Measurements from ENCODE around the gene STAB1.

Gene STAB1

DNA sequence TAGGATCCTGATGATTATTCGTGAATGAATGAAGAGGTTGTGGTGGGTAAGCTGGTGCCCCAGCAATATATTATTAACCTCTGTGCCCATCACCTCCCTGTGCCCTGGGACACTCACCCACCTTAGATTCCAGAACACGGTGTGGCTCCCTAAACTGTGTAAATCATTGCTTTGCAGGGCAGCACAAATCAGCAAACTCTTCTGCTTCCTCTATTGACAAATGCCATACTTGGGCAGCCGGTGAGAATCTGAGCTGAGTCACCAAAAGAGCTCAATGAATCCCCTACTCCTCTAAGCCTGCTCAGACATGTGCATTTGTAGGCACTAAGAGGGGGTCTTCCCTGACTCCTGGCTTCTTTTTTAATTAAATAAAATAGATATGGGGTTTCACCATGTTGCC, 57.0 kb downstream of the STAB1 start:
- TF ChIP-seq, protein P1, sequence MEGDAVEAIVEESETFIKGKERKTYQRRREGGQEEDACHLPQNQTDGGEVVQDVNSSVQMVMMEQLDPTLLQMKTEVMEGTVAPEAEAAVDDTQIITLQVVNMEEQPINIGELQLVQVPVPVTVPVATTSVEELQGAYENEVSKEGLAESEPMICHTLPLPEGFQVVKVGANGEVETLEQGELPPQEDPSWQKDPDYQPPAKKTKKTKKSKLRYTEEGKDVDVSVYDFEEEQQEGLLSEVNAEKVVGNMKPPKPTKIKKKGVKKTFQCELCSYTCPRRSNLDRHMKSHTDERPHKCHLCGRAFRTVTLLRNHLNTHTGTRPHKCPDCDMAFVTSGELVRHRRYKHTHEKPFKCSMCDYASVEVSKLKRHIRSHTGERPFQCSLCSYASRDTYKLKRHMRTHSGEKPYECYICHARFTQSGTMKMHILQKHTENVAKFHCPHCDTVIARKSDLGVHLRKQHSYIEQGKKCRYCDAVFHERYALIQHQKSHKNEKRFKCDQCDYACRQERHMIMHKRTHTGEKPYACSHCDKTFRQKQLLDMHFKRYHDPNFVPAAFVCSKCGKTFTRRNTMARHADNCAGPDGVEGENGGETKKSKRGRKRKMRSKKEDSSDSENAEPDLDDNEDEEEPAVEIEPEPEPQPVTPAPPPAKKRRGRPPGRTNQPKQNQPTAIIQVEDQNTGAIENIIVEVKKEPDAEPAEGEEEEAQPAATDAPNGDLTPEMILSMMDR (IDR thresholded peaks at IDR 0.05; ENCODE audit: control insufficient read depth, extremely low read depth, insufficient read depth) = no peak
- DNase-seq (ENCODE audit: low read depth) = no peak

DNA sequence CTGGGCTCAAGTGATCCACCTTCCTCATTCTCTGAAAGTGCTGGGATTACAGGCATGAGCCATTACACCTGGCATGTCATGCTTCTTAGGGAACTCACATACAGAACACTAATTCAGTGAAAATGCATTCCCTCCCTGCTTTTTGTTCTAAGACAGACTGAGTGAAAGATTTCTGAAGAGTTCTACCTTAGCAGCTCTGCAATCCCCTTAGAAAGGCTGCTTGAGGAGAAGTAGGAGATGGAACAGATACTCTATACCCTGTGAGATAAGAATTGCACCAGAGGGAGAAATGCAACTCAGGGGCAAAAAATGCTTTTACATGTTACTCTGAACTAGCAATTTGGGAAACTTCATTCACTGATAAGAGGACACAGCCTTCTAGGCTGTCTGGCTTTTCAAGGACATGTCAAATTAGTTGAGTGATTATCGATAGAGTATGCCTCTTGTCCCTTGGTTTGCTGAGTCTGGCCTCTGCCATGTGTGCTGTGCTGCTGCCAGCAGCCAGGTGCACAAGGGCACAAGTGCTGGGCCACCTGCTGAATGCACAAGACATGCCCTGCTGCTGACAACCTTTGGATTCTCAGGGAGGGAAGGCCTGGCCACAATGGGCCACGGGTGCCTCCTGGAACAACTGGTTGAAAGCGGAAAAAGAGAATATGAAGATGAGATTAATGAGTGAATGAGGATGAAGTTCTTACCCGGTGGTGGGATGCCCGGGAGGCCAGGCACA, 59.1 kb downstream of the STAB1 start:
- TF ChIP-seq, protein P1 (IDR thresholded peaks at IDR 0.05; ENCODE audit: control insufficient read depth, extremely low read depth, insufficient read depth) = no peak
- DNase-seq (ENCODE audit: low read depth) = no peak
- H3K4me3 ChIP-seq (ENCODE audit: low read depth, low read length) = no peak overlapping the region

More for the DNA sequence above, 57.0 kb downstream of the STAB1 start:
- no peak overlapping the region for H3K4me3 ChIP-seq (ENCODE audit: low read depth, low read length)

DNA sequence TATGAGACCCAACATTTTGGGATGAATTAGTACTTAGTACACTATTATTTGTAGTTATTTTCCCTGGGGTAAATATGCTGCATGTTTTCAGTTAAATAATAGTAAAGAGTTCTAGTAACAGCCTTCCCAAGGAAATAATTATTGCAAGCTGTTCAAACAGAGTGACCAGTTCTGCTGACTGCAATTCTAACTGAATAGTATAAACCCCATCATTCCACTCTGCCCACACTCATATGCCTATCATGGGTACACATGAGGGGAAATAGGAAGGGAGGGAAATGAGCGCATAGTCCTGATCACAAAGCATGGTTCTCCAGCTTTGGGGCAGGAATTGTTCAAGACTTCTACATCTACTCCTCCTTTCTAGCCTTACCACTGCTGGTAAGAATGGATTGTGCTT, 59.9 kb downstream of the STAB1 start:
- no peak overlapping the region for H3K4me3 ChIP-seq (ENCODE audit: low read depth, low read length)
- no peak for DNase-seq (ENCODE audit: low read depth)
- TF ChIP-seq, protein P1 (IDR thresholded peaks at IDR 0.05; ENCODE audit: control insufficient read depth, extremely low read depth, insufficient read depth) = no peak

DNA sequence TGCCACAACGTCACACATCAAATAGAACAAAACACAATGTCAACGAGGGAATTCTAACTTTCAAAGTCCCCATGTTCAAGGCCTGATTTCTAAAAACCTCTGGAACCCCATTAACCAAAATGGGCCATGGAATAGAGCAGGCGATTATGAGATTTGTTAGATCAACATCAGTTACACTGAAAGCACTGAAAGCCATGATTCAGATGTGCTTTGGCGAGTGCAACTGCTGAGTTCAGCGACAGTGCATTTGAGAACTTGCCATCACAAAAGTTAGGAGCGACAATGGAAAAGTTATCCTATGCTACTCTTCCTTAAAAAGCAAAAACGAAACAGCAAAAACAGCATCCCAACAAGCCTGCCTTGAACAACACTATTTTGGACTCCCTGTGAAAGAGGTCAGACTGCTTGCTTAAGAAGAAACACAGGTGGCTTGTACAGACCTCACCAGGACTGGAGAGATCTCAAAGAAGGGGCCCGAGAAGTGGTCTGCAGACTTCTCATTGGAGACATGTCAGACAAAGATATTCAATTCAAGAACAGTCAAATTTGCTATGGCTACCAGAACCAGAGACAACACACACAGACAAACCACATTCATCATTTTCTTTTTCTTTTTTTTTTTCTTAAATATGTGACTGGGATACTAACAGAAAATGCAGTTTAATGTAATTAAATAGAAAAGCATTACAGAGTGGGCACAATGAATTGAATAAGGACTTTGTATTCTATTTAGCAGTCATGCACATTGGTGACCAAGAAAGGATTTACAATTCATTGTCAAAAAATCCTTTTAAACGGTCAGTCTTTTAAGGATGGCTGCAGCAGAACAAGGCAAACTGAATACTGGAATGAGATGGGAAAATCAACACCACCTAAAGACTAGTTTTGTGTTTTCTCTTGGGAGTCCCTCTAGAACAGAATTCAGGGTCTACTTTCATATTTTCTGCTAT, 62.1 kb downstream of the STAB1 start:
- no peak for DNase-seq (ENCODE audit: low read depth)
- H3K4me3 ChIP-seq (ENCODE audit: low read depth, low read length) = no peak overlapping the region
- TF ChIP-seq, protein P1 (IDR thresholded peaks at IDR 0.05; ENCODE audit: control insufficient read depth, extremely low read depth, insufficient read depth) = no peak

DNA sequence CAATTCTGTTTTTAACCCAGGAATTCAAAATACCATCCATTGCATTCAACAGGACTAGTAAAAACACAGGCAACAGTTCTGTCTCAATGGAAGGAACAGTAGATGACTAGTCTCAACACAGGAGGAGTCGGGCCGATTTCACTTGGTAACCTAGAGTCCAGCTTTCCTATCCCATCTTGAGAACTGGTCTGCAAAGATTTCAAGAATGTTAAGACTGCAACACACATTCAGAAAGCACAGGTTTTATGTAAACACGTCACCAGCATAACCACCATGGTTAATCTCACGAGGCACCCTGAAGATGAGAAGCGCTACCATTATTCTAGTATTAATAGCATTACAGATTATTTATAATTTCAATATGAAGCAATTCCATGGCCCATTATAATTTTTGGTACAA, 63.3 kb downstream of the STAB1 start:
- no peak overlapping the region for H3K4me3 ChIP-seq (ENCODE audit: low read depth, low read length)
- DNase-seq (ENCODE audit: low read depth) = no peak
- TF ChIP-seq, protein P1 (IDR thresholded peaks at IDR 0.05; ENCODE audit: control insufficient read depth, extremely low read depth, insufficient read depth) = no peak

DNA sequence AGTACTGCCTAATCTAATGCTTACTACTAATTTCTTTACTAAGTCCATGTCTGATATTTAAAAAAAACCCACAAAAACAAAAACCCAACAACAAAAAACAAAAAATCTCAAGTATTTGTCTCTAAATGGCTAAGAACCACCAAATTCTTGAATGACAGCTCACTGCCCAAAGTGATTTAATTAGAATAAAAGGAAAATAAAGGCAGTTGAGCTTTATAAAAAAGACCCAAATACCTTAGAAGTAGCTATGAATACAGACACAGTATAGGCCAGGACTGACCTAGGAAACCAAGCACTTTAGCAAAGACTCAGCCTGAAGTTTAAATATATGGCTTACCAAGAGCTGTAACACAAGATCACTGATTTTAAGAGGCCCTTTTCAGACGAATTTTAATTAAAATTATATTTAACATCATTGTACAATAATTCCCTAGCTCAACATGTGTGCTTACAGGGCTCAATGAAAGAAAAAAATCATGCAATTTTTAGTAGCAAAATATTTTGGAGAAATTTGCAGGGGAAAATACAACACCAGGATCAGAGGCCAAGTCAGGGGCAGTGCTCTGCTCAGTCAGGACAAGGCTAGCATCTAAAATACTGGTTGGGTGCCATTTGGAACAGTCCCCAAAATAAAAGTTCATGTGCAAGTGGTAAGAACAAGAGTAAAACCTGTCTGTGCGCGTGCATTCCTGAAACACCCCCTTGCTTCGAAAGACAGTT, 66.0 kb downstream of the STAB1 start:
- no peak overlapping the region for H3K4me3 ChIP-seq (ENCODE audit: low read depth, low read length)
- TF ChIP-seq, protein P1 (IDR thresholded peaks at IDR 0.05; ENCODE audit: control insufficient read depth, extremely low read depth, insufficient read depth) = no peak
- DNase-seq (ENCODE audit: low read depth) = no peak
